Right renal cortex interstitium (tissue), 3 donors: ENCODE results near the gene MYOD1. TPM values are rescaled to one million over a fixed set of nuclear protein-coding genes. Genes with fewer than 3 reads are reported as not detected.

Experiments used
- DNase-seq, 3 donors: peaks; one replicate each; pipeline ENCODE4 v3.0.0-alpha.2; 2013; ENCODE audit warnings: low read depth in 3 of 3, low spot score in 2 of 3
- polyA plus RNA-seq, 3 donors: library from polyadenylated mRNA; unstranded; fragments of 120-200 nt; gene quantifications; one replicate each; pipeline ENCODE4 v1.2.1, GENCODE V29; 2013; ENCODE audit not compliant: insufficient read length in 3 of 3

The MYOD1 gene
- polyA plus RNA-seq: not detected

DNA sequence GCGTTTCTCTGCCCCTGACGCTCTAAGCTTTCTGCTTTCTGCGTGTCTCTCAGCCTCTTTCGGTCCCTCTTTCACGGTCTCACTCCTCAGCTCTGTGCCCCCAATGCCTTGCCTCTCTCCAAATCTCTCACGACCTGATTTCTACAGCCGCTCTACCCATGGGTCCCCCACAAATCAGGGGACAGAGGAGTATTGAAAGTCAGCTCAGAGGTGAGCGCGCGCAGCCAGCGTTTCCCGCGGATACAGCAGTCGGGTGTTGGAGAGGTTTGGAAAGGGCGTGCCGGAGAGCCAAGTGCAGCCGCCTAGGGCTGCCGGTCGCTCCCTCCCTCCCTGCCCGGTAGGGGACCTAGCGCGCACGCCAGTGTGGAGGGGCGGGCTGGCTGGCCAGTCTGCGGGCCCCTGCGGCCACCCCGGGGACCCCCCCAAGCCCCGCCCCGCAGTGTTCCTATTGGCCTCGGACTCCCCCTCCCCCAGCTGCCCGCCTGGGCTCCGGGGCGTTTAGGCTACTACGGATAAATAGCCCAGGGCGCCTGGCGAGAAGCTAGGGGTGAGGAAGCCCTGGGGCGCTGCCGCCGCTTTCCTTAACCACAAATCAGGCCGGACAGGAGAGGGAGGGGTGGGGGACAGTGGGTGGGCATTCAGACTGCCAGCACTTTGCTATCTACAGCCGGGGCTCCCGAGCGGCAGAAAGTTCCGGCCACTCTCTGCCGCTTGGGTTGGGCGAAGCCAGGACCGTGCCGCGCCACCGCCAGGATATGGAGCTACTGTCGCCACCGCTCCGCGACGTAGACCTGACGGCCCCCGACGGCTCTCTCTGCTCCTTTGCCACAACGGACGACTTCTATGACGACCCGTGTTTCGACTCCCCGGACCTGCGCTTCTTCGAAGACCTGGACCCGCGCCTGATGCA lies at the start of gene MYOD1:
MYOD1 (plus strand) TSS at position 544 of the 910 bp plus-strand sequence; CDS start at position 756, 212 bp downstream.
- DNase-seq: no peak

GRCh38 chr11:17672469-17672868 lies 46.9 kb upstream of the MYOD1 start:
- no peak for DNase-seq

DNA sequence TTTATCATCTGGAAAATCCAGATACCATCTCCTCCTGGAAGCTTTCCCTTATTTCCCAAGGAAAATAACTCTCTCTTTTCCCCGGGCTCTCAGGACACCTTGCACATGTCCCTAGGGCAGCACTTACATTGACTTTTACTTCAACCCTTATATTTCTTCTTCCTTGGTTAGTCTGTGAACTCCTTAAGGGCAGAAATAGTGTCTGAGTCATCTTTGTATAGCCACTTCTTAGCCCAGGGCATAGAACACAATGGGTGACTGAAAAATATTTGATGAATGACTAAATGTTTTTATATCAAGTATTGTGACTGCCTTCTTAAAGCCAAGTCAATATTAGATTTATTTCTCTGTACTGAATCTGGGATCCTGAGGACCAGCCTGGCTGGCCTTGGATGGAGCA lies 45.4 kb upstream of the MYOD1 start:
- DNase-seq: no peak

- no peak for DNase-seq
Measured at GRCh38 chr11:17682848-17683247, 36.5 kb upstream of the MYOD1 start.

GRCh38 chr11:17683377-17684161 lies 35.8 kb upstream of the MYOD1 start:
- DNase-seq: no peak

- DNase-seq: no peak
Measured at GRCh38 chr11:17684550-17684949, 34.8 kb upstream of the MYOD1 start.

GRCh38 chr11:17686231-17686980 lies 33.0 kb upstream of the MYOD1 start:
- no peak for DNase-seq

GRCh38 chr11:17687946-17688670 lies 31.3 kb upstream of the MYOD1 start:
- no peak for DNase-seq

DNA sequence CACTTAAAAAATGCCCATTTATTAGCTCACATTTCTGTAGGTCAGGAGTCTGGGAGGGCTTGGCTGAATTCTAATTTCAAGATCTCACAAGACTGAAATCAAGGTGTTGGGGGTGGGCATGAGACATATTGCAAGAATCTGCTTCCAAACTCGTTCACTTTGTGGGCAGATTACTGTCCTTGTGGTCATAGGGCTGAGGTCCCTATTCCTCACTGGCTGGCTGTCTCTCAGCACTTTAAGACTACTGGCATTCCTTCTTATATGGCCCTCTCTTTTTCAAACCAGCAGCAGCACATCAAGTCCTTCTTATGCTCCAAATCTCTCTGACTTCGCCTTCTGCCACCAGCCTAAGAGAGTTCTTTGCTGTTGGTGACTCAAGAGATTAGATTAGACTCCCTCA lies 27.8 kb upstream of the MYOD1 start:
- DNase-seq: no peak

GRCh38 chr11:17691976-17692375 lies 27.4 kb upstream of the MYOD1 start:
- DNase-seq: no peak

GRCh38 chr11:17692931-17693330 lies 26.4 kb upstream of the MYOD1 start:
- no peak for DNase-seq

DNA sequence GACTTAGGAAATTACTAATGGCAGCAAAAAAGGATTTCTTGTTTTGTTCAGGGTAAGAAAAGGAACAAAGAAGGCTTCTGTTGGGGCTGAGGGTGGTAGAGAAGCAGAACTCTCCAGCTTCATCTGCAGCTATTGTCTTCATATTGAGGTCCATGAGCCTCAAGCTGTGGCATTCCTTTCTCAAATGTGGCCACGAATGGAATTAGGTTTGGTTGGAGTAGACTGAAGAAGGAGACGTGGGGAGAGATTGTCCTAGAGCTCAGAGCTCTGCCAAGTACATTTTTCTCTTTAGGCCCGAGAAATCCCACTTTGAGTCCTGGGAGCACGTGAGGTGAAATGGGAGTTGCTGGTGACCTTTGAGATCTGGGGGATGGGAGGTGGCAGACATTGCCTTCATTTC lies 25.8 kb upstream of the MYOD1 start:
- DNase-seq: no peak

DNA sequence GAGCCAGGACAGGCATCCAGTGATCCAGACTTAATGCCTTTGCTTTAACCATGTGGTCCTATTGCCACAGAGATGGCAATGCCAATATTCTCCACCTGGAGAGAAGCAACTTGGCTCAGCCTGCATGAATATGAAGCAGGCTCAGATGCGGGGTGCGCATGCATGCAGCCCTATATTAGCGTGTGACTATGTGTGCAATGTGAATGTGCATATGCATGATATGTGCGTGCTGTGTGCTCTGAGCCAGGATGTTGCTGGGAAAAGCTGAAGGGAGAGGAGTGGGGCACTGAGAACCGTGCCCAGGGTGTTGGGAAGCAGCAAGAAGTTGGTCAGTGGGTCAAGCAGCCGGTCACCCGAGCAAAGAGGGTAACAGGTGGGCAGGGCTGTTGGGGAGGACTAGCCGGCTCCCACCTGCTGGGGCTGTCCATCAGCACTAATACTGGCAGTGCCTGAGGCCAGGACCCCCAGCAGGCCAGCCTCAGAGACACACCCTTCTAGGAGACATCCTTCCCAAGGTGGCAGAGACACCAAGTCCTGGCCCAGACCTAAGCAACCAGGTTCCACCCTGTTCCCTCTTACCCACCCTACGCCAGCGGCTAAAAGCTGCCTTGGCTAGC lies 24.8 kb upstream of the MYOD1 start:
- DNase-seq: no peak

DNA sequence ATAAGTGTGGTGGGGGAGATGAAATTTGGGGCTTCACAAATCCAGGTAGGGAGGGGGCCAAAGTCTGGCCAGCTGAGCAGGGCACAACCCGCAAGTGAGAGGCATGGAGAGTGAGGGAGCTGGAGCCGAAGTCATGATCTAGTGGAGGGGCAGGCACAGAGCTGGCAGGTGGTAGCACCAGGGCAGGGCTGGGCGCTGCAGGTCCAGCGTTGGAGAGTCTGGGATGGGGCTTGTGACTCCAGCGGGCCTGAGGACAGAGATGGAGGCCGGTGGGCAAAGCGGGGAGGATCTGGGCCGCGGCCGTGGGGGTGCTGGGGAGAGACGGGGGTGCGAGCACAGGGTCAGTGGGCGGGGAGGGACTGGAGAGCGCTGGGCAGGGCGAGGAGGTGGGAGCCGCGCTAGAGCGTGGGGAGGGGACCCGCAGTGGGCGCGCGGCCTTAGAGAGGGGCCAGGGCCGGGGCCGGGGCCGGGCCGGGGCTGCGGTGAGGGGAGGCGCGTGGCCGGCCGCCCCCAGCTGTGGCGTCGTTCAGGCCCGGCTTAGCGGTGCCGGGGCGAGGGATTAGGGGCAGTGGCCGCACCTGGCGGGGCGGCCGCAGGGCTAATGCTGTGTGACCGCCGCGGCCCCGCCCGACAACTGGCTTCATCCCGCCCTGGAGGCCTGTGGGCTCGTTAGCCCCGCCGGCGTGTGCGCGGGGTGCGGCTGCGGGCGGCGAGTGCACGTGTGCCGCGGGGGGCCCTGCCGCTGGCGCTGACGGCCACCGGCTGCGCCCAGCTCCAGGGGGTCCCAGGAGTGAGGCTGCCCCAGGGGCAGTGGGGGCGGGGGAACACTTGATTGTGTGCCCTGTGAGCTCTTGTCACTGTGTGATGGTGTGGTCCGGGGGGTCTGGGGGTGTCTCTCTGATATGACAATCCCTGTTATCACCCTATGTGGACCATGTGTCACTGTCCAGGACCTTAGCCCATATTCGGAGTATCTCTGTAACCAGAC lies 23.6 kb upstream of the MYOD1 start:
- no peak for DNase-seq

GRCh38 chr11:17696741-17697140 lies 22.6 kb upstream of the MYOD1 start:
- no peak for DNase-seq

- DNase-seq: no peak
Measured at GRCh38 chr11:17697175-17697949, 22.0 kb upstream of the MYOD1 start.

- no peak for DNase-seq
Measured at GRCh38 chr11:17699147-17700114, 19.9 kb upstream of the MYOD1 start.
